Measurements from ENCODE around the gene NOL4L. TPM values are rescaled to one million over a fixed set of nuclear protein-coding genes. Genes with fewer than 3 reads are reported as not detected.

NOL4L gene
- total and polyA plus RNA-seq, 2 experiments from 2014 or later = 38.8 to 39.2 TPM

DNA sequence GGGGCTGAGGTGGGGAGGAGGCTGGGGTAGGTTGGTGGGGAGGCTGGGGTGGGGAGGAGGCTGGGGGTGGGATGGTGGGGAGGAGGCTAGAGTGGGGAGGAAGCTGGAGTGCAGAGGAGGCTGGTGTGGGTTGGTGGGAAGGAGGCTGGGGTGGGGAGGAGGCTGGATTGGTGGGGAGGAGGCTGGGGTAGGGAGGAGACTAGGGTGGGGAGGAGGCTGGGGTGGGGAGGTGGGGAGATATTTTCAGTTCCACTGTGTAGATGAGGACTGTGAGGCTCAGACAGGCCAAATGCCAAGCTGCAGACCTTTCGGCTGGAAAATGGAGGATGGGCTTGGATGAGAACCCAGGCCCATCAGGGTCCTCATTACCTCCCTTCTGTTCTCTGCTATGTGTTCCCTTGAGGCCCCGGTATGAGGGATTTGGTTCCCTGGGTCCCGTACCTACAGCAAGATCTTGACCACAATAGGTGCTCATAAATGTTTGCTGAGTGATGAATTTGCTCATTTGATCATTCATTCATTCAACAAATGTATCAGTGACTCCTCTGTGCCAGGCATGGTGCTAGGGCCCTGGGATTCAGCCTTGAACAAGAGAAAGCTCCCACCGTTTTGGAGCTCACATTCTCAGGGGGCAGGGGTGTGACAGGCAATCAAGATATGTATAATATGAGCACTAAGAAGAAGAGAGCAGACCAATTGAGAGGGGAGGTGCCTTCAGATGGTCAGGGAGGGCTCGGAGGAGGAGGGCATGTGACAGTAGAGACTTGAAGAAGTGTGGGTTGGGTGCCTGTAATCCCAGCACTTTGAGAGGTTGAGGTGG is 36.1 kb upstream of the NOL4L start:
- Histone ChIP-seq H3K27ac (ENCODE audit: low read depth) (no peak overlapping the region), H3K4me3 (no peak overlapping the region), H3K4me1 (ENCODE audit: insufficient read depth) (no peaks in the 10 kb centered on the region), H2AFZ (no peak overlapping the region), H4K20me1 (replicated peaks; ENCODE audit: insufficient read depth) (0 out of 2 replicates have a peak, but pooled peaks cover 2% of the 10 kb centered on the region), H3K36me3 (ENCODE audit: insufficient read depth) (no peaks in the 10 kb centered on the region), H3F3A (replicated peaks; ENCODE audit: low read depth) (peaks cover 48% of the 10 kb centered on the region), H3K27me3 (ENCODE audit: insufficient read depth) (no peaks in the 10 kb centered on the region), H3K79me2 (replicated peaks; ENCODE audit: insufficient read depth) (no peaks in the 10 kb centered on the region), H3K4me2 (no peak overlapping the region), H3K9me2 (ENCODE audit: insufficient read depth) (no peaks in the 10 kb centered on the region)
- Mint-ChIP-seq H3K36me3 (ENCODE audit: low read depth) (no peaks in the 10 kb centered on the region; the same call in 2 of the 3 replicates), H3K4me3 (no peak overlapping the region), H3K27ac (no peak overlapping the region), H3K4me1 (peaks cover 7% of the 10 kb centered on the region), H3K9me3 (no peaks in the 10 kb centered on the region), H3K27me3 (ENCODE audit: insufficient read depth, low read depth, poor library complexity) (peaks cover 8% of the 10 kb centered on the region)
- no peak for TF ChIP-seq CREB1 (CRISPR knock-in tag; IDR thresholded peaks at IDR 0.05; ENCODE audit: low read depth)
- no peak for TF ChIP-seq EZH2 (IDR thresholded peaks at IDR 0.05; ENCODE audit: low read depth, unreplicated experiment)
- no peak for TF ChIP-seq NANOG (IDR thresholded peaks at IDR 0.05; ENCODE audit: borderline replicate concordance)
- TF ChIP-seq STAT1 (IDR thresholded peaks at IDR 0.05; ENCODE audit: unreplicated experiment) = no peak
- TF ChIP-seq, protein P1, sequence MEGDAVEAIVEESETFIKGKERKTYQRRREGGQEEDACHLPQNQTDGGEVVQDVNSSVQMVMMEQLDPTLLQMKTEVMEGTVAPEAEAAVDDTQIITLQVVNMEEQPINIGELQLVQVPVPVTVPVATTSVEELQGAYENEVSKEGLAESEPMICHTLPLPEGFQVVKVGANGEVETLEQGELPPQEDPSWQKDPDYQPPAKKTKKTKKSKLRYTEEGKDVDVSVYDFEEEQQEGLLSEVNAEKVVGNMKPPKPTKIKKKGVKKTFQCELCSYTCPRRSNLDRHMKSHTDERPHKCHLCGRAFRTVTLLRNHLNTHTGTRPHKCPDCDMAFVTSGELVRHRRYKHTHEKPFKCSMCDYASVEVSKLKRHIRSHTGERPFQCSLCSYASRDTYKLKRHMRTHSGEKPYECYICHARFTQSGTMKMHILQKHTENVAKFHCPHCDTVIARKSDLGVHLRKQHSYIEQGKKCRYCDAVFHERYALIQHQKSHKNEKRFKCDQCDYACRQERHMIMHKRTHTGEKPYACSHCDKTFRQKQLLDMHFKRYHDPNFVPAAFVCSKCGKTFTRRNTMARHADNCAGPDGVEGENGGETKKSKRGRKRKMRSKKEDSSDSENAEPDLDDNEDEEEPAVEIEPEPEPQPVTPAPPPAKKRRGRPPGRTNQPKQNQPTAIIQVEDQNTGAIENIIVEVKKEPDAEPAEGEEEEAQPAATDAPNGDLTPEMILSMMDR (conservative IDR thresholded peaks at IDR 0.05; ENCODE audit: low read depth in 2 of 2) = no peak
- TF ChIP-seq JUNB (IDR thresholded peaks at IDR 0.05; ENCODE audit: unreplicated experiment) = no peak
- TF ChIP-seq, protein P2, sequence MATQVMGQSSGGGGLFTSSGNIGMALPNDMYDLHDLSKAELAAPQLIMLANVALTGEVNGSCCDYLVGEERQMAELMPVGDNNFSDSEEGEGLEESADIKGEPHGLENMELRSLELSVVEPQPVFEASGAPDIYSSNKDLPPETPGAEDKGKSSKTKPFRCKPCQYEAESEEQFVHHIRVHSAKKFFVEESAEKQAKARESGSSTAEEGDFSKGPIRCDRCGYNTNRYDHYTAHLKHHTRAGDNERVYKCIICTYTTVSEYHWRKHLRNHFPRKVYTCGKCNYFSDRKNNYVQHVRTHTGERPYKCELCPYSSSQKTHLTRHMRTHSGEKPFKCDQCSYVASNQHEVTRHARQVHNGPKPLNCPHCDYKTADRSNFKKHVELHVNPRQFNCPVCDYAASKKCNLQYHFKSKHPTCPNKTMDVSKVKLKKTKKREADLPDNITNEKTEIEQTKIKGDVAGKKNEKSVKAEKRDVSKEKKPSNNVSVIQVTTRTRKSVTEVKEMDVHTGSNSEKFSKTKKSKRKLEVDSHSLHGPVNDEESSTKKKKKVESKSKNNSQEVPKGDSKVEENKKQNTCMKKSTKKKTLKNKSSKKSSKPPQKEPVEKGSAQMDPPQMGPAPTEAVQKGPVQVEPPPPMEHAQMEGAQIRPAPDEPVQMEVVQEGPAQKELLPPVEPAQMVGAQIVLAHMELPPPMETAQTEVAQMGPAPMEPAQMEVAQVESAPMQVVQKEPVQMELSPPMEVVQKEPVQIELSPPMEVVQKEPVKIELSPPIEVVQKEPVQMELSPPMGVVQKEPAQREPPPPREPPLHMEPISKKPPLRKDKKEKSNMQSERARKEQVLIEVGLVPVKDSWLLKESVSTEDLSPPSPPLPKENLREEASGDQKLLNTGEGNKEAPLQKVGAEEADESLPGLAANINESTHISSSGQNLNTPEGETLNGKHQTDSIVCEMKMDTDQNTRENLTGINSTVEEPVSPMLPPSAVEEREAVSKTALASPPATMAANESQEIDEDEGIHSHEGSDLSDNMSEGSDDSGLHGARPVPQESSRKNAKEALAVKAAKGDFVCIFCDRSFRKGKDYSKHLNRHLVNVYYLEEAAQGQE (IDR thresholded peaks at IDR 0.05; ENCODE audit: unreplicated experiment) = no peak
- no peak for TF ChIP-seq ZNF331 (CRISPR knock-in tag; IDR thresholded peaks at IDR 0.05; ENCODE audit: low read depth)
- TF ChIP-seq, protein P3, sequence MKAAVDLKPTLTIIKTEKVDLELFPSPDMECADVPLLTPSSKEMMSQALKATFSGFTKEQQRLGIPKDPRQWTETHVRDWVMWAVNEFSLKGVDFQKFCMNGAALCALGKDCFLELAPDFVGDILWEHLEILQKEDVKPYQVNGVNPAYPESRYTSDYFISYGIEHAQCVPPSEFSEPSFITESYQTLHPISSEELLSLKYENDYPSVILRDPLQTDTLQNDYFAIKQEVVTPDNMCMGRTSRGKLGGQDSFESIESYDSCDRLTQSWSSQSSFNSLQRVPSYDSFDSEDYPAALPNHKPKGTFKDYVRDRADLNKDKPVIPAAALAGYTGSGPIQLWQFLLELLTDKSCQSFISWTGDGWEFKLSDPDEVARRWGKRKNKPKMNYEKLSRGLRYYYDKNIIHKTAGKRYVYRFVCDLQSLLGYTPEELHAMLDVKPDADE (IDR thresholded peaks at IDR 0.05) = no peak
- no peak for TF ChIP-seq ZNF114 (CRISPR knock-in tag; IDR thresholded peaks at IDR 0.05)
- TF ChIP-seq, protein P4, sequence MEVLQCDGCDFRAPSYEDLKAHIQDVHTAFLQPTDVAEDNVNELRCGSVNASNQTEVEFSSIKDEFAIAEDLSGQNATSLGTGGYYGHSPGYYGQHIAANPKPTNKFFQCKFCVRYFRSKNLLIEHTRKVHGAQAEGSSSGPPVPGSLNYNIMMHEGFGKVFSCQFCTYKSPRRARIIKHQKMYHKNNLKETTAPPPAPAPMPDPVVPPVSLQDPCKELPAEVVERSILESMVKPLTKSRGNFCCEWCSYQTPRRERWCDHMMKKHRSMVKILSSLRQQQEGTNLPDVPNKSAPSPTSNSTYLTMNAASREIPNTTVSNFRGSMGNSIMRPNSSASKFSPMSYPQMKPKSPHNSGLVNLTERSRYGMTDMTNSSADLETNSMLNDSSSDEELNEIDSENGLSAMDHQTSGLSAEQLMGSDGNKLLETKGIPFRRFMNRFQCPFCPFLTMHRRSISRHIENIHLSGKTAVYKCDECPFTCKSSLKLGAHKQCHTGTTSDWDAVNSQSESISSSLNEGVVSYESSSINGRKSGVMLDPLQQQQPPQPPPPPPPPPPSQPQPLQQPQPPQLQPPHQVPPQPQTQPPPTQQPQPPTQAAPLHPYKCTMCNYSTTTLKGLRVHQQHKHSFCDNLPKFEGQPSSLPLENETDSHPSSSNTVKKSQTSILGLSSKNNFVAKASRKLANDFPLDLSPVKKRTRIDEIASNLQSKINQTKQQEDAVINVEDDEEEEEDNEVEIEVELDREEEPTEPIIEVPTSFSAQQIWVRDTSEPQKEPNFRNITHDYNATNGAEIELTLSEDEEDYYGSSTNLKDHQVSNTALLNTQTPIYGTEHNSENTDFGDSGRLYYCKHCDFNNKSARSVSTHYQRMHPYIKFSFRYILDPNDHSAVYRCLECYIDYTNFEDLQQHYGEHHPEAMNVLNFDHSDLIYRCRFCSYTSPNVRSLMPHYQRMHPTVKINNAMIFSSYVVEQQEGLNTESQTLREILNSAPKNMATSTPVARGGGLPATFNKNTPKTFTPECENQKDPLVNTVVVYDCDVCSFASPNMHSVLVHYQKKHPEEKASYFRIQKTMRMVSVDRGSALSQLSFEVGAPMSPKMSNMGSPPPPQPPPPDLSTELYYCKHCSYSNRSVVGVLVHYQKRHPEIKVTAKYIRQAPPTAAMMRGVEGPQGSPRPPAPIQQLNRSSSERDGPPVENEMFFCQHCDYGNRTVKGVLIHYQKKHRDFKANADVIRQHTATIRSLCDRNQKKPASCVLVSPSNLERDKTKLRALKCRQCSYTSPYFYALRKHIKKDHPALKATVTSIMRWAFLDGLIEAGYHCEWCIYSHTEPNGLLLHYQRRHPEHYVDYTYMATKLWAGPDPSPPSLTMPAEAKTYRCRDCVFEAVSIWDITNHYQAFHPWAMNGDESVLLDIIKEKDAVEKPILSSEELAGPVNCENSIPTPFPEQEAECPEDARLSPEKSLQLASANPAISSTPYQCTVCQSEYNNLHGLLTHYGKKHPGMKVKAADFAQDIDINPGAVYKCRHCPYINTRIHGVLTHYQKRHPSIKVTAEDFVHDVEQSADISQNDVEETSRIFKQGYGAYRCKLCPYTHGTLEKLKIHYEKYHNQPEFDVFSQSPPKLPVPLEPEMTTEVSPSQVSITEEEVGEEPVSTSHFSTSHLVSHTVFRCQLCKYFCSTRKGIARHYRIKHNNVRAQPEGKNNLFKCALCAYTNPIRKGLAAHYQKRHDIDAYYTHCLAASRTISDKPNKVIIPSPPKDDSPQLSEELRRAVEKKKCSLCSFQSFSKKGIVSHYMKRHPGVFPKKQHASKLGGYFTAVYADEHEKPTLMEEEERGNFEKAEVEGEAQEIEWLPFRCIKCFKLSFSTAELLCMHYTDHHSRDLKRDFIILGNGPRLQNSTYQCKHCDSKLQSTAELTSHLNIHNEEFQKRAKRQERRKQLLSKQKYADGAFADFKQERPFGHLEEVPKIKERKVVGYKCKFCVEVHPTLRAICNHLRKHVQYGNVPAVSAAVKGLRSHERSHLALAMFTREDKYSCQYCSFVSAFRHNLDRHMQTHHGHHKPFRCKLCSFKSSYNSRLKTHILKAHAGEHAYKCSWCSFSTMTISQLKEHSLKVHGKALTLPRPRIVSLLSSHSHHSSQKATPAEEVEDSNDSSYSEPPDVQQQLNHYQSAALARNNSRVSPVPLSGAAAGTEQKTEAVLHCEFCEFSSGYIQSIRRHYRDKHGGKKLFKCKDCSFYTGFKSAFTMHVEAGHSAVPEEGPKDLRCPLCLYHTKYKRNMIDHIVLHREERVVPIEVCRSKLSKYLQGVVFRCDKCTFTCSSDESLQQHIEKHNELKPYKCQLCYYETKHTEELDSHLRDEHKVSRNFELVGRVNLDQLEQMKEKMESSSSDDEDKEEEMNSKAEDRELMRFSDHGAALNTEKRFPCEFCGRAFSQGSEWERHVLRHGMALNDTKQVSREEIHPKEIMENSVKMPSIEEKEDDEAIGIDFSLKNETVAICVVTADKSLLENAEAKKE (CRISPR knock-in tag; IDR thresholded peaks at IDR 0.05) = no peak
- no peak for TF ChIP-seq POLR2AphosphoS5 (IDR thresholded peaks at IDR 0.05; ENCODE audit: low read depth)
- TF ChIP-seq EZH2phosphoT487 (IDR thresholded peaks at IDR 0.05; ENCODE audit: unreplicated experiment) = no peak
- no peak for DNase-seq (ENCODE audit: low spot score)
- ATAC-seq = no peak

All from GM23338 (cell line).